Limb (tissue), 2 donors: ENCODE data around the gene FIBP.

ENCODE experiments used
- DNase-seq, 2 donors: peaks; one replicate each; pipeline ENCODE4 v3.0.0-alpha.2; 2016; ENCODE audit errors: extremely low spot score in 2 of 2

The FIBP gene

GRCh38 chr11:65891219-65892136, 3.2 kb upstream of the FIBP start:
- DNase-seq = no peak

- DNase-seq = peak; percentile 96 to 99
Measured at GRCh38 chr11:65890324-65891218, 2.3 kb upstream of the FIBP start, which contains the start of gene CCDC85B. Gene CCDC85B, plus strand, starts transcription at chr11:65890673. Its CDS starts 111 bp downstream, at chr11:65890784.

DNA sequence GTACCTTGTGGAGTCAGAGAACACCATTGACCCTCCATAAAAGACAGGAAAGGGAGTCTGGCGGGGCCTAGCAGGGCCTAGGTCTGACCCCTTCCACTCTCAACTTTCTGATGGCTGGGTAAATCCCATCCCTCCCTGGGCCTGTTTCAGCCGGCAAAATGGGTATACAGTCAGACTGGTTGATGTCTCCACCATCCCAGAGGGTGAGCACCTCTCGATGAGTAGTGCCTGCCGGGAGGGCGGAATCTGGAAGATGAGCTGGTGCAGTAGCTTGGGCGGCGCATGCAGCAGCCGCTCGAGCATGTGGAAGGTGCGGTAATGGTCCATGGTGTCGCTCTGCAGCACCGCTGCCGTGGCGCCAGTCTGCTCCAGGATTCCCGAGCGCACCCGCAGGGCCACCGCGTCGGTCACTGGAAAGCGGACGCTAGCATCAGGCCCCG, 528 bp downstream of the FIBP start:
- DNase-seq = no peak

GRCh38 chr11:65886826-65887722, 1.2 kb downstream of the FIBP start:
- DNase-seq = no peak

GRCh38 chr11:65885808-65886536, 2.3 kb downstream of the FIBP start:
- no peak for DNase-seq

DNA sequence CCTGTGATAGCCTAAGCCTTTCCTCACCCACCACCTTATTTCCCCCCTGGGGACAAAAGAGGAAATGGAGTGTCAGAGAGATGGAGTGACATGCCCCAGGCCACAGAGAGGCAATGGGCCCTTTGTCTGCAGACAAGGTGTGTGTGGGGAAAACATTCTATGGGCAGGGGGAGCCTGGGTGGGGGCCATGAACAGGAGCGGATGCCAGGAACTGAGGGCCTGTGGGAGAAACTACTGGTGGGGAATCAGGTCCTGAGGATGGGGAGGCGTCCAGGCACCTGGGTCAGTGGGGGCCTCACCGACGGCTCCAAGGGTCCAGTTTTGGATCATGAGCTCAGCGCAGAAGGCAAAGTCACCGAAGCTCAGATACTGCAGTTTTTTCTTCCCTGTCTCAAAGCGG, 3.0 kb downstream of the FIBP start:
- DNase-seq = no peak

- DNase-seq = peak; percentile 66 to 83
Measured at GRCh38 chr11:65884716-65885092, 3.6 kb downstream of the FIBP start.

GRCh38 chr11:65883786-65884715, 4.2 kb downstream of the FIBP start:
- no peak for DNase-seq

DNA sequence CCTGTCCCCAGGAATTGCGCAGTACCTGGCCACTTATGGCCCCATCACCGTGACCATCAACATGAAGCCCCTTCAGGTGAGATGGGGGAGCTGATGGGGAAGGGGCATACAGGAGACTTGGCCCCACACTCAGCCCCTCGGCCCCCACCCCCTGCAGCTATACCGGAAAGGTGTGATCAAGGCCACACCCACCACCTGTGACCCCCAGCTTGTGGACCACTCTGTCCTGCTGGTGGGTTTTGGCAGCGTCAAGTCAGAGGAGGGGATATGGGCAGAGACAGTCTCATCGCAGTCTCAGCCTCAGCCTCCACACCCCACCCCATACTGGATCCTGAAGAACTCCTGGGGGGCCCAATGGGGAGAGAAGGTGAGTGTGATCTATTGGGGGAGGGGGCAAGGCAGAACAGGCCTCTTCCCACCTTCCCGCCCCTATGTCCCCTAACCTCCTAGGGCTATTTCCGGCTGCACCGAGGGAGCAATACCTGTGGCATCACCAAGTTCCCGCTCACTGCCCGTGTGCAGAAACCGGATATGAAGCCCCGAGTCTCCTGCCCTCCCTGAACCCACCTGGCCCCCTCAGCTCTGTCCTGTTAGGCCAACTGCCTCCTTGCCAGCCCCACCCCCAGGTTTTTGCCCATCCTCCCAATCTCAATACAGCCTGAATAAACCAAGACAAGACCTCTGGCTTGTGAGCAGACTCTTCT, 5.1 kb downstream of the FIBP start:
- no peak for DNase-seq

- DNase-seq = no peak
Measured at GRCh38 chr11:65882120-65883057, 5.9 kb downstream of the FIBP start.

- DNase-seq = no peak
Measured at GRCh38 chr11:65880844-65881421, 7.3 kb downstream of the FIBP start.

GRCh38 chr11:65880027-65880426, 8.2 kb downstream of the FIBP start:
- no peak for DNase-seq

DNA sequence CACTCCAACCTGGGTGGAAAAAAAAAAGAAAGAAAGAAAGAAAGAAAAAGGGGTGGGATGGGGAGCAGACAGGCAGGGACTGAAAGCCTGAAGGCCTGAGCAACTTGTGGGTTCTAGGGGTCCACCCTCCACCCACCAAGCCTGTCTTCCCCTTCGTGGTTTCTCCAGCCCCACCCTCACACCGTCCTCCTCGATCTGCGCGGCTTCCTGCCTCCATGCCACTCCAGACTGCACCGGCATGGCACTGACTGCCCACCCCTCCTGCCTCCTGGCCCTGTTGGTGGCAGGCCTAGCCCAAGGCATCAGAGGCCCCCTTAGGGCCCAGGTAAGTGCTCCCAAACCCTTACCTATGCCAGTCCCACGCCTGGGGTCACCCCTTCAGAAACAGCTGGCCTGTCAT, 8.7 kb downstream of the FIBP start, which contains the start of gene CTSW:
TSS of gene CTSW (plus strand) at position 221 of the 400 bp plus-strand sequence. CDS start at position 239, 18 bp downstream.
- no peak for DNase-seq

GRCh38 chr11:65873318-65874156, 14.7 kb downstream of the FIBP start:
- DNase-seq = peak; percentile 89 to 96

DNA sequence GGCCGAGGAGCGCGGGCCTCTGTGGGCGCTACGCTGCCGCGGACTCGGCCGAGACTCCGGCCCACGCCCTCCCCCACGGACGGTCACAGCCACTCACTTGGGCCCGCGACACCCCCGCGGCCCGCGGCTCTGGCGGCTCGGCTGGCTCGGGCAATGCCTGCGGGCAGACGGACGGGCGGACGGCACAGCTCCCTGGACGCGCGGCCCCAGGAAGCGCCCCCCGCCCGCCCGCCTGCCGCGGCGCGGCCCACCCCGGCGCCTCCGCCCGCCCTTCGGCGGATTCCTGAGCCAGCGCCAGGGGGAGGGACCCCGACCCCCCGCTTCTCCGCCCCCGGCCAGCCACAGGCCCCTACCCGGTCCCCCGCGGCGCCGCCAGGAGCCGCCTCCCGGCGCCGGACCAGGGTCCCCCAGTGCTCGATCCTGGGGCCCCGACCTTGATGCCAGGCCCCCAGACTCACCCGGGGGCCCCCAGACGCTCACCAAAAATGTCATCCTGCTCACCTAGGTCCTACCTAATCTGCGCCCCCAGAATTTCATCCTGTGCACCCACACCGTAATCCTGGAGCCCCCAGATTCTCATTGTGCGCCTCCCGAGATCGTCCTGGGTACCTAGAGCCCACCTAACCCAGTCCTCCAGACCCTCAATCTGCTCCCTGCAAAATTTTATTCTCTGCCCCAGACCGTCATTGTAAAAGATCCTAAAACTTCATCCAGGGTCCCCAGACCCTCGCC, 15.5 kb downstream of the FIBP start, which contains the start of gene EFEMP2:
TSS of gene EFEMP2 (minus strand) at position 215 of the 732 bp plus-strand sequence. CDS start 446 bp downstream, outside the sequence.
- DNase-seq = peak; percentile 38 to 83
